GM12878 (cell line): ENCODE data around the gene B3GAT1. TPM values are rescaled to one million over a fixed set of nuclear protein-coding genes. Genes with fewer than 3 reads are reported as not detected.

Source experiments
- ATAC-seq: fragments of 200-7000 bp; cut with Tn5 transposase; 3 replicates; pipeline ENCODE4 v1.9.1; 2020; ENCODE audit warnings: mild to moderate bottlenecking, moderate library complexity
- BruUV-seq: library from RNA; stranded (reverse); fragments of 400-500 nt; replicated peaks from 2 replicates; lab custom pipeline; 2021; lab: Mats Ljungman, UMichigan
- CTCF ChIA-PET: fragments of 300-600 bp; sonication (Branson Sonifier 250); formaldehyde crosslinking; extraction: SDS; loops from one replicate; lab custom pipeline; 2021; ENCODE audit warnings: inconsistent platforms; lab: Yijun Ruan, JAX
- POLR2A ChIA-PET: fragments of 350-600 bp; formaldehyde crosslinking; extraction: SDS; loops from one replicate; lab custom pipeline; 2021; ENCODE audit warnings: inconsistent platforms; lab: Charles Lee
- RAD21 ChIA-PET: fragments of 300-600 bp; sonication (Branson Sonifier 250); formaldehyde crosslinking; loops from one replicate; lab custom pipeline; 2023; ENCODE audit warnings: antibody characterized with exemption; ENCODE audit not compliant: unreplicated experiment; lab: Charles Lee
- SMC1A ChIA-PET: fragments of 300-600 bp; sonication (Branson Sonifier 250); formaldehyde crosslinking; loops from one replicate; lab custom pipeline; 2023; ENCODE audit not compliant: unreplicated experiment, uncharacterized antibody; lab: Charles Lee
- DNase-seq: peaks from one replicate; pipeline ENCODE4 v3.0.0-alpha.2; 2011; ENCODE audit warnings: low read depth, low spot score
- FAIRE-seq: peaks from 3 replicates; lab custom pipeline; 2011; peaks lifted over from hg19 to GRCh38; lab: Jason Lieb, UNC
- H2AFZ ChIP-seq: 2 replicates; pipeline ENCODE4 v1.6.0; 2011; ENCODE audit warnings: low read depth, low read length, control low read depth; ENCODE audit not compliant: control insufficient read depth
- H3K27ac ChIP-seq: 2 replicates; pipeline ENCODE4 v1.5.1; 2011; ENCODE audit warnings: control low read depth; ENCODE audit not compliant: control insufficient read depth, insufficient read depth
- H3K27me3 ChIP-seq, 2 experiments: replicated peaks in 1 of 2; 2 replicates each; pipeline versions ENCODE4 v1.6.0 to v1.6.1; 2011; ENCODE audit warnings: low read length in 1 of 2; ENCODE audit not compliant: control insufficient read depth in 2 of 2, insufficient read depth in 2 of 2
- H3K36me3 ChIP-seq, 2 experiments: 2 replicates each; pipeline ENCODE4 v1.5.1; 2011; ENCODE audit warnings: low read length in 1 of 2; ENCODE audit not compliant: control insufficient read depth in 2 of 2, insufficient read depth in 2 of 2
- H3K4me1 ChIP-seq: 2 replicates; pipeline ENCODE4 v1.6.1; 2011; ENCODE audit warnings: mild to moderate bottlenecking, low read length, moderate library complexity, mixed read lengths; ENCODE audit not compliant: control insufficient read depth, insufficient read depth
- H3K4me2 ChIP-seq: 2 replicates; pipeline ENCODE4 v1.6.0; 2011; ENCODE audit warnings: control low read depth; ENCODE audit not compliant: control insufficient read depth, insufficient read depth
- H3K4me3 ChIP-seq: fragments of 200-600 bp; sonication (generic); 2 replicates; pipeline ENCODE4 v1.5.1; 2016
- H3K79me2 ChIP-seq: 2 replicates; pipeline ENCODE4 v1.6.0; 2011; ENCODE audit warnings: low read length; ENCODE audit not compliant: control insufficient read depth, insufficient read depth
- H3K9ac ChIP-seq: 2 replicates; pipeline ENCODE4 v1.8.0; 2011; ENCODE audit warnings: low read length, control low read depth, mixed read lengths; ENCODE audit not compliant: control insufficient read depth, insufficient read depth
- H3K9me3 ChIP-seq: replicated peaks from 3 replicates; pipeline ENCODE4 v1.5.1; 2011; ENCODE audit warnings: mild to moderate bottlenecking, low read length; ENCODE audit not compliant: control insufficient read depth, insufficient read depth
- H4K20me1 ChIP-seq: 2 replicates; pipeline ENCODE4 v1.6.0; 2011; ENCODE audit not compliant: control insufficient read depth, insufficient read depth
- BRCA1 ChIP-seq: IDR thresholded peaks from 2 replicates; pipeline ENCODE4 v1.6.1; 2011; ENCODE audit warnings: low read depth, low read length, improper control_type of control experiment
- CBX5 ChIP-seq: sonication (generic); IDR thresholded peaks from 2 replicates; pipeline ENCODE4 v1.6.1; 2016; ENCODE audit warnings: low read depth, moderate library complexity, mild to moderate bottlenecking, inconsistent platforms
- CREM ChIP-seq: IDR thresholded peaks from 2 replicates; pipeline ENCODE4 v1.6.1; 2014; ENCODE audit warnings: antibody characterized with exemption, low read depth
- EZH2 ChIP-seq: IDR thresholded peaks from 2 replicates; pipeline ENCODE4 v1.6.1; 2012; ENCODE audit warnings: low read depth, mild to moderate bottlenecking, control low read depth, inconsistent platforms, low read length, borderline replicate concordance; ENCODE audit not compliant: control insufficient read depth
- KAT2A ChIP-seq: conservative IDR thresholded peaks from 2 replicates; pipeline ENCODE4 v1.6.1; 2011; ENCODE audit warnings: low read depth, low read length; ENCODE audit not compliant: control insufficient read depth
- RAD51 ChIP-seq: fragments of 450-650 bp; IDR thresholded peaks from 2 replicates; pipeline ENCODE4 v1.6.1; 2016; ENCODE audit warnings: moderate library complexity, mild to moderate bottlenecking, inconsistent platforms
- SMAD1 ChIP-seq: fragments of 450-650 bp; IDR thresholded peaks from 2 replicates; pipeline ENCODE4 v1.6.1; 2018; ENCODE audit warnings: mild to moderate bottlenecking, low read depth; ENCODE audit not compliant: partially characterized antibody
- ZBED1 ChIP-seq: IDR thresholded peaks from 2 replicates; pipeline ENCODE4 v1.6.1; 2016; ENCODE audit warnings: borderline replicate concordance
- ZNF207 ChIP-seq: fragments of 450-650 bp; IDR thresholded peaks from 2 replicates; pipeline ENCODE4 v1.6.1; 2014; ENCODE audit warnings: antibody characterized with exemption, mild to moderate bottlenecking, borderline replicate concordance
- ZNF217 ChIP-seq: fragments of 450-650 bp; IDR thresholded peaks from 2 replicates; pipeline ENCODE4 v1.6.1; 2017; ENCODE audit warnings: antibody characterized with exemption, mild to moderate bottlenecking
- ZZZ3 ChIP-seq: IDR thresholded peaks from 2 replicates; pipeline ENCODE4 v1.6.1; 2011; ENCODE audit warnings: low read depth; ENCODE audit not compliant: control insufficient read depth, insufficient read length
- WGBS: methylation state at CpG from one replicate; pipeline ENCODE4 v1.1.6; 2016; ENCODE audit warnings: low lambda C conversion rate; ENCODE audit not compliant: insufficient replicate concordance, insufficient coverage; ENCODE audit errors: missing lambda C conversion rate; 5-methylcytosine and 5-hydroxymethylcytosine counted together
- in situ Hi-C: fragments of 300-500 bp; cut with MboI; formaldehyde crosslinking; loops from 9 replicates; pipeline ENCODE4 v1.14.3; 2018; ENCODE audit warnings: mixed read lengths
- intact Hi-C: fragments of 100-400 bp; cut with micrococcal nuclease; formaldehyde crosslinking; loops from one replicate; pipeline ENCODE4 v1.14.2; 2022; ENCODE audit not compliant: unreplicated experiment
- polyA plus RNA-seq, 11 experiments: library from polyadenylated mRNA; depleted of rRNA in 4 of 11; unstranded in 6 of 11; stranded (reverse) in 5 of 11; fragments of >200 nt; fragmentation: Nextera tagmentation in 4 of 11; fragmentation: Illumina TruSeq in 1 of 11; extraction: Ambion mirVana in 4 of 11; extraction: Trizol in 1 of 11; gene quantifications; 1 replicate in 1 of 11; 2 replicates in 10 of 11; pipeline versions ENCODE4 v1.2.1 to v1.2.3, GENCODE V29; 2011 to 2016; ENCODE audit warnings: inconsistent platforms in 2 of 11, missing spikeins in 2 of 11, low read depth in 1 of 11
- total RNA-seq, 4 experiments: library from RNA; depleted of rRNA in 3 of 4; stranded (reverse); fragments of >200 nt in 3 of 4; fragmentation: Illumina TruSeq in 1 of 4; extraction: Trizol in 1 of 4; gene quantifications; 2 replicates each; pipeline versions ENCODE4 v1.2.1 to v1.2.3, GENCODE V29; 2013 to 2021
- TF ChIP-seq, protein P1 (sequence below): IDR thresholded peaks from 2 replicates; pipeline ENCODE4 v1.6.1; 2011; ENCODE audit warnings: borderline replicate concordance, low read depth, mild to moderate bottlenecking, moderate library complexity, low read length; ENCODE audit not compliant: insufficient read depth, poor library complexity, severe bottlenecking

Gene B3GAT1
- total and polyA plus RNA-seq, 10 of the 15 experiments (the other 5 are each of a cell fraction or from before 2014, with no cell fraction given): 0.05 TPM; not detected in 9

GRCh38 chr11:134407923-134408322 is 4.1 kb downstream of the B3GAT1 start:
- ChIA-PET SMC1A (no interaction called here), POLR2A (no interaction called here), RAD21 (no interaction called here), CTCF (no interaction called here)
- Histone ChIP-seq H3K9me3 (no peaks in the 10 kb centered on the region), H3K36me3 (no peaks in the 10 kb centered on the region), H2AFZ (no peak overlapping the region), H3K4me2 (no peak overlapping the region), H3K9ac (no peak overlapping the region), H3K79me2 (no peaks in the 10 kb centered on the region), H3K4me1 (no peaks in the 10 kb centered on the region), H3K27me3 (peaks cover 3 to 8% of the 10 kb centered on the region in 2 experiments; a peak in 3 of 4 replicates), H3K4me3 (no peak overlapping the region), H3K27ac (no peak overlapping the region), H4K20me1 (no peaks in the 10 kb centered on the region)
- intact Hi-C loops: no loop called here
- no peak for DNase-seq
- no TSS peak for BruUV-seq
- WGBS: 1% methylated on average over 7 of the region's 8 CpGs
- no peak for ATAC-seq
- TF ChIP-seq ZBED1 (no peak), ZNF207 (no peak), RAD51 (no peak), BRCA1 (no peak), CREM (no peak), EZH2 (no peak), SMAD1 (no peak), ZZZ3 (no peak), ZNF217 (no peak), KAT2A (no peak), CBX5 (no peak)
- TF ChIP-seq, protein P1, sequence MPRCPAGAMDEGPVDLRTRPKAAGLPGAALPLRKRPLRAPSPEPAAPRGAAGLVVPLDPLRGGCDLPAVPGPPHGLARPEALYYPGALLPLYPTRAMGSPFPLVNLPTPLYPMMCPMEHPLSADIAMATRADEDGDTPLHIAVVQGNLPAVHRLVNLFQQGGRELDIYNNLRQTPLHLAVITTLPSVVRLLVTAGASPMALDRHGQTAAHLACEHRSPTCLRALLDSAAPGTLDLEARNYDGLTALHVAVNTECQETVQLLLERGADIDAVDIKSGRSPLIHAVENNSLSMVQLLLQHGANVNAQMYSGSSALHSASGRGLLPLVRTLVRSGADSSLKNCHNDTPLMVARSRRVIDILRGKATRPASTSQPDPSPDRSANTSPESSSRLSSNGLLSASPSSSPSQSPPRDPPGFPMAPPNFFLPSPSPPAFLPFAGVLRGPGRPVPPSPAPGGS: no peak
- no peak for FAIRE-seq
- in situ Hi-C loops: no loop called here
